Measurements from ENCODE around the gene TNFRSF4. TPM values are rescaled to one million over a fixed set of nuclear protein-coding genes. Genes with fewer than 3 reads are reported as not detected.
A peak's percentile ranks its signal among the peaks of the same experiment; 100 is the strongest.

The TNFRSF4 gene
- total RNA-seq, 2 experiments from 2014 or later = 1.1 TPM; not detected in 1

DNA sequence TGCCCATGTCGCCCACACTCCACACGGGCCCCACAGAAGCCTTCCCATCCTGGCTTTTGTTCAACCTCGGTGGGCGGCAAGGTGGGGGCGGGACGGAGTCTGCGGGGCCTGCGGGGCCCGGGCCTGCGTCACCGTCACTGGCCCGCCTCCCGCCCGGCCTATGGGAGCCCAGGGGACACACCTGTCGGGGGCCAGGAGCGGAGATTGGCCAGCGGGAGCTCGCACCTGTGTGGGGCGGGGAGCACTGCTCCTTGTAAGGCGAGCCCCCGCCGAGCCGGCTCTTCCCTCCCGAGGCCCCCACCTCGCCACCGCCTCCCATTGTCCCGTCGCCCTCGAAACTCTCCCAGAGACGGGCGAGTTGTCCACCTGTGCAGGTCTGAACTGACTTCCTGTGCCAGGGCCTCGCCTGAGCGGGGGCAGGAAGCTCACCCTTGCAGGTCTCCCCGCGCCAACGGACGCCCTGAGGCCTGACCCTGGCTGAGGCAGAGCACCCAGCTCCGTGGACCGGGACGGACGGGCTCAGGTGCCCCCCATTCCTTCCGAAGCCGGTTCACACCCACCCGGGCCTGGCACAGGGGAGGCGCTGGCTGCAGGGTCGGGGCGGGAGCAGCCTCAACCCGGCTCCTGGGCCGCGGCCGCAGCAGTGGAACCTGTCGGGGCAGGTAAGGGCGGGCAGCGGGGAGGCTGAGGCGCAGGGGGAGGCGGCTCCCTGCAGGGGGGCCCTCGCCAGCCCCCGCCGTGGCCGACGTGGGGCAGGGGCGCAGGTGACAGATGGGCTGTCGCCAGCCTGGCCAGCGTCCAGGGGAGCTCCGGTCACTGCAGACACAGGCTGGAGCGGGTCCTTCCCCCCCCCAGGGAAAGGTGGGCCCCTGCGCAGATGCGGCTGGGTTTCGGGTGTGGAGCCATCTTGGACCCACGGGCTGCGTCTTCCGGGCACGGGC lies 51.1 kb downstream of the TNFRSF4 start:
- no peaks in the 10 kb centered on the region for H3K9me3 ChIP-seq (ENCODE audit: low read length)
- no peak overlapping the region for H2AFZ ChIP-seq (ENCODE audit: low read length)
- intact Hi-C loops (cut with micrococcal nuclease; ENCODE audit: unreplicated experiment) = no loop called here
- no peaks in the 10 kb centered on the region for H3K9me2 ChIP-seq (ENCODE audit: insufficient read depth, low read length)
- H3K27ac ChIP-seq (ENCODE audit: low read depth, low read length, poor library complexity, severe bottlenecking) = no peak overlapping the region
- no peak overlapping the region for H3K4me3 ChIP-seq (ENCODE audit: low read depth, low read length, poor library complexity, severe bottlenecking)
- H4K20me1 ChIP-seq (ENCODE audit: insufficient read depth, low read length) = no peaks in the 10 kb centered on the region
- H3K4me1 ChIP-seq (ENCODE audit: insufficient read depth, low read length, poor library complexity, severe bottlenecking) = peaks cover 5% of the 10 kb centered on the region
- H3K79me2 ChIP-seq (ENCODE audit: insufficient read depth, low read depth, low read length) = no peaks in the 10 kb centered on the region
- ChIA-PET CTCF (ENCODE audit: unreplicated experiment) (no interaction called here), POLR2A (no interaction called here)
- DNase-seq (ENCODE audit: low spot score) = no peak
- no peak for TF ChIP-seq EZH2phosphoT487 (IDR thresholded peaks at IDR 0.05; ENCODE audit: borderline replicate concordance, low read depth, low read length)
- TF ChIP-seq, protein P1, sequence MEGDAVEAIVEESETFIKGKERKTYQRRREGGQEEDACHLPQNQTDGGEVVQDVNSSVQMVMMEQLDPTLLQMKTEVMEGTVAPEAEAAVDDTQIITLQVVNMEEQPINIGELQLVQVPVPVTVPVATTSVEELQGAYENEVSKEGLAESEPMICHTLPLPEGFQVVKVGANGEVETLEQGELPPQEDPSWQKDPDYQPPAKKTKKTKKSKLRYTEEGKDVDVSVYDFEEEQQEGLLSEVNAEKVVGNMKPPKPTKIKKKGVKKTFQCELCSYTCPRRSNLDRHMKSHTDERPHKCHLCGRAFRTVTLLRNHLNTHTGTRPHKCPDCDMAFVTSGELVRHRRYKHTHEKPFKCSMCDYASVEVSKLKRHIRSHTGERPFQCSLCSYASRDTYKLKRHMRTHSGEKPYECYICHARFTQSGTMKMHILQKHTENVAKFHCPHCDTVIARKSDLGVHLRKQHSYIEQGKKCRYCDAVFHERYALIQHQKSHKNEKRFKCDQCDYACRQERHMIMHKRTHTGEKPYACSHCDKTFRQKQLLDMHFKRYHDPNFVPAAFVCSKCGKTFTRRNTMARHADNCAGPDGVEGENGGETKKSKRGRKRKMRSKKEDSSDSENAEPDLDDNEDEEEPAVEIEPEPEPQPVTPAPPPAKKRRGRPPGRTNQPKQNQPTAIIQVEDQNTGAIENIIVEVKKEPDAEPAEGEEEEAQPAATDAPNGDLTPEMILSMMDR (conservative IDR thresholded peaks at IDR 0.05; ENCODE audit: low read length) = no peak
- no peak overlapping the region for H3K4me2 ChIP-seq (ENCODE audit: low read length)
- BruUV-seq (replicated peaks) = no TSS peak
- H3K36me3 ChIP-seq (ENCODE audit: insufficient read depth, low read length) = no peaks in the 10 kb centered on the region

DNA sequence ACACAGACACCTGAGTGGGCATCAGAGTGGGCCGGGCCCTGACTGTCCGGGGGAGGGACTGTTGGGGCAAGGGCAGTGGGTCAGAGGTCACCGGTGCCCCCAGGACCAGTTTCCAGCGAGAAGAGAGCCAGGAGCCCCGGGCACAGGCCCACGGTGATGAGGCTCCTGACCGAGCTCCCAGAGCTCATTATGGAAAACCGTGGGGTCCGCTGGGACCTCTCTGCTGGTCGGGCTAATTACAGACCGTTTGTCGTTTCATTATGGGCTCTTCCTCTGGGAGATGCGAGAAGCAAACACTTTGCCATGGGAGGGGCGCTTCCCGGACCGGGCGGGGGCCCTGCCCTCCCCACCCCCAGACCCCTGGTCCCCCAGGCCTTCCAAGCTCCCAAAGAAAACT lies 52.3 kb downstream of the TNFRSF4 start:
- Histone ChIP-seq H3K27ac (ENCODE audit: low read depth, low read length, poor library complexity, severe bottlenecking) (no peak overlapping the region), H3K9me2 (ENCODE audit: insufficient read depth, low read length) (no peaks in the 10 kb centered on the region), H3K9me3 (ENCODE audit: low read length) (no peaks in the 10 kb centered on the region), H2AFZ (ENCODE audit: low read length) (no peak overlapping the region), H3K4me1 (ENCODE audit: insufficient read depth, low read length, poor library complexity, severe bottlenecking) (peaks cover 5% of the 10 kb centered on the region), H3K4me2 (ENCODE audit: low read length) (no peak overlapping the region), H3K79me2 (ENCODE audit: insufficient read depth, low read depth, low read length) (no peaks in the 10 kb centered on the region), H3K36me3 (ENCODE audit: insufficient read depth, low read length) (no peaks in the 10 kb centered on the region), H3K4me3 (ENCODE audit: low read depth, low read length, poor library complexity, severe bottlenecking) (no peak overlapping the region), H4K20me1 (ENCODE audit: insufficient read depth, low read length) (no peaks in the 10 kb centered on the region)
- DNase-seq (ENCODE audit: low spot score) = no peak
- TF ChIP-seq, protein P1 (conservative IDR thresholded peaks at IDR 0.05; ENCODE audit: low read length) = no peak
- TF ChIP-seq EZH2phosphoT487 (IDR thresholded peaks at IDR 0.05; ENCODE audit: borderline replicate concordance, low read depth, low read length) = no peak
- no TSS peak for BruUV-seq (replicated peaks)
- intact Hi-C loops (cut with micrococcal nuclease; ENCODE audit: unreplicated experiment) = no loop called here
- ChIA-PET CTCF (ENCODE audit: unreplicated experiment) (no interaction called here), POLR2A (no interaction called here)

Small RNAs within 50 kb of the gene (microRNA-seq; reads per million reads assigned to microRNA genes)
- gene MIR200A (ENCODE audit: borderline replicate concordance) (47.7 reads per million, percentile 43 among the genes with 10 or more reads in this experiment), gene MIR200B (ENCODE audit: borderline replicate concordance) (144 reads per million, percentile 62 among the genes with 10 or more reads in this experiment), gene MIR429 (ENCODE audit: borderline replicate concordance) (15.1 reads per million, percentile 23 among the genes with 10 or more reads in this experiment)

Small RNAs within 50 kb of the gene (small RNA-seq; reads per million reads assigned to genes)
- gene MIR200A (not detected), gene MIR200B (not detected), gene MIR429 (not detected)

Other genes with a start within 250 kb of the TNFRSF4 start
- gene PLEKHN1, start 247.7 kb downstream of the TNFRSF4 start, total RNA-seq (2014; rRNA removed; shearing (Covaris generic)) = 0.05 TPM in 1 of 2 replicates, not detected in the other
- not detected in 2 replicates for gene PLEKHN1, start 247.7 kb downstream of the TNFRSF4 start, total RNA-seq (2022)
- not detected in 2 replicates for gene PERM1, start 232.1 kb downstream of the TNFRSF4 start, total RNA-seq (2014; rRNA removed; shearing (Covaris generic))
- not detected in 2 replicates for gene PERM1, start 232.1 kb downstream of the TNFRSF4 start, total RNA-seq (2022)
- not detected in 2 replicates for gene HES4, start 214.1 kb downstream of the TNFRSF4 start, total RNA-seq (2014; rRNA removed; shearing (Covaris generic))
- gene HES4, start 214.1 kb downstream of the TNFRSF4 start, total RNA-seq (2022) = not detected in 2 replicates
- 99.9 and 110 TPM in 2 replicates for gene ISG15, start 200.7 kb downstream of the TNFRSF4 start, total RNA-seq (2014; rRNA removed; shearing (Covaris generic))
- gene ISG15, start 200.7 kb downstream of the TNFRSF4 start, total RNA-seq (2022) = 53.4 and 65.4 TPM in 2 replicates
- gene AGRN, start 194.0 kb downstream of the TNFRSF4 start, total RNA-seq (2014; rRNA removed; shearing (Covaris generic)) = 2.2 and 2.7 TPM in 2 replicates
- 9.1 and 9.8 TPM in 2 replicates for gene AGRN, start 194.0 kb downstream of the TNFRSF4 start, total RNA-seq (2022)
- gene RNF223, start 139.8 kb downstream of the TNFRSF4 start, total RNA-seq (2014; rRNA removed; shearing (Covaris generic)) = not detected in 2 replicates
- not detected in 2 replicates for gene RNF223, start 139.8 kb downstream of the TNFRSF4 start, total RNA-seq (2022)
- 13.1 and 27.6 TPM in 2 replicates for gene C1orf159, start 98.1 kb downstream of the TNFRSF4 start, total RNA-seq (2014; rRNA removed; shearing (Covaris generic))
- 24.1 and 24.5 TPM in 2 replicates for gene C1orf159, start 98.1 kb downstream of the TNFRSF4 start, total RNA-seq (2022)
- not detected in 2 replicates for gene TTLL10, start 40.3 kb downstream of the TNFRSF4 start, total RNA-seq (2014; rRNA removed; shearing (Covaris generic))
- not detected in 2 replicates for gene TTLL10, start 40.3 kb downstream of the TNFRSF4 start, total RNA-seq (2022)
- gene TNFRSF18, start 7.6 kb downstream of the TNFRSF4 start, total RNA-seq (2014; rRNA removed; shearing (Covaris generic)) = not detected in 2 replicates
- gene TNFRSF18, start 7.6 kb downstream of the TNFRSF4 start, total RNA-seq (2022) = not detected in 2 replicates
- gene SDF4, start 17.8 kb upstream of the TNFRSF4 start, total RNA-seq (2014; rRNA removed; shearing (Covaris generic)) = 44.2 and 47.7 TPM in 2 replicates
- 82.8 and 85.7 TPM in 2 replicates for gene SDF4, start 17.8 kb upstream of the TNFRSF4 start, total RNA-seq (2022)
- gene B3GALT6, start 18.1 kb upstream of the TNFRSF4 start, total RNA-seq (2014; rRNA removed; shearing (Covaris generic)) = 36.2 and 37.7 TPM in 2 replicates
- 25.0 and 27.1 TPM in 2 replicates for gene B3GALT6, start 18.1 kb upstream of the TNFRSF4 start, total RNA-seq (2022)
- gene C1QTNF12, start 32.6 kb upstream of the TNFRSF4 start, total RNA-seq (2014; rRNA removed; shearing (Covaris generic)) = 0.49 and 1.8 TPM in 2 replicates
- gene C1QTNF12, start 32.6 kb upstream of the TNFRSF4 start, total RNA-seq (2022) = 6.1 and 7.0 TPM in 2 replicates
- gene UBE2J2, start 59.7 kb upstream of the TNFRSF4 start, total RNA-seq (2014; rRNA removed; shearing (Covaris generic)) = 61.6 and 69.2 TPM in 2 replicates
- 87.0 and 88.7 TPM in 2 replicates for gene UBE2J2, start 59.7 kb upstream of the TNFRSF4 start, total RNA-seq (2022)
- gene SCNN1D, start 66.3 kb upstream of the TNFRSF4 start, total RNA-seq (2014; rRNA removed; shearing (Covaris generic)) = 3.9 and 6.2 TPM in 2 replicates
- gene SCNN1D, start 66.3 kb upstream of the TNFRSF4 start, total RNA-seq (2022) = 11.3 and 12.7 TPM in 2 replicates
- 26.3 and 26.8 TPM in 2 replicates for gene ACAP3, start 93.8 kb upstream of the TNFRSF4 start, total RNA-seq (2014; rRNA removed; shearing (Covaris generic))
- gene ACAP3, start 93.8 kb upstream of the TNFRSF4 start, total RNA-seq (2022) = 47.6 and 47.7 TPM in 2 replicates
- 41.8 and 57.1 TPM in 2 replicates for gene PUSL1, start 94.4 kb upstream of the TNFRSF4 start, total RNA-seq (2014; rRNA removed; shearing (Covaris generic))
- gene PUSL1, start 94.4 kb upstream of the TNFRSF4 start, total RNA-seq (2022) = 31.3 and 32.2 TPM in 2 replicates
- gene INTS11, start 110.5 kb upstream of the TNFRSF4 start, total RNA-seq (2014; rRNA removed; shearing (Covaris generic)) = 128 and 142 TPM in 2 replicates
- 146 and 162 TPM in 2 replicates for gene INTS11, start 110.5 kb upstream of the TNFRSF4 start, total RNA-seq (2022)
- gene CPTP, start 110.6 kb upstream of the TNFRSF4 start, total RNA-seq (2014; rRNA removed; shearing (Covaris generic)) = 16.6 and 18.5 TPM in 2 replicates
- 20.3 and 20.6 TPM in 2 replicates for gene CPTP, start 110.6 kb upstream of the TNFRSF4 start, total RNA-seq (2022)
- gene TAS1R3, start 117.1 kb upstream of the TNFRSF4 start, total RNA-seq (2014; rRNA removed; shearing (Covaris generic)) = 0.41 and 1.1 TPM in 2 replicates
- 0.99 and 1.2 TPM in 2 replicates for gene TAS1R3, start 117.1 kb upstream of the TNFRSF4 start, total RNA-seq (2022)
- 41.7 and 47.1 TPM in 2 replicates for gene DVL1, start 135.3 kb upstream of the TNFRSF4 start, total RNA-seq (2014; rRNA removed; shearing (Covaris generic))
- gene DVL1, start 135.3 kb upstream of the TNFRSF4 start, total RNA-seq (2022) = 27.8 and 30.7 TPM in 2 replicates
- gene MXRA8, start 144.4 kb upstream of the TNFRSF4 start, total RNA-seq (2014; rRNA removed; shearing (Covaris generic)) = not detected in 2 replicates
- gene MXRA8, start 144.4 kb upstream of the TNFRSF4 start, total RNA-seq (2022) = not detected in 2 replicates
- gene AURKAIP1, start 161.1 kb upstream of the TNFRSF4 start, total RNA-seq (2014; rRNA removed; shearing (Covaris generic)) = 156 and 163 TPM in 2 replicates
- gene AURKAIP1, start 161.1 kb upstream of the TNFRSF4 start, total RNA-seq (2022) = 145 and 172 TPM in 2 replicates
- 297 and 307 TPM in 2 replicates for gene CCNL2, start 185.2 kb upstream of the TNFRSF4 start, total RNA-seq (2014; rRNA removed; shearing (Covaris generic))
- gene CCNL2, start 185.2 kb upstream of the TNFRSF4 start, total RNA-seq (2022) = 213 and 238 TPM in 2 replicates
- 165 and 196 TPM in 2 replicates for gene MRPL20, start 193.1 kb upstream of the TNFRSF4 start, total RNA-seq (2014; rRNA removed; shearing (Covaris generic))
- gene MRPL20, start 193.1 kb upstream of the TNFRSF4 start, total RNA-seq (2022) = 116 and 143 TPM in 2 replicates
- not detected in 2 replicates for gene ANKRD65, start 207.1 kb upstream of the TNFRSF4 start, total RNA-seq (2014; rRNA removed; shearing (Covaris generic))
- gene ANKRD65, start 207.1 kb upstream of the TNFRSF4 start, total RNA-seq (2022) = not detected in 2 replicates
- gene VWA1, start 221.5 kb upstream of the TNFRSF4 start, total RNA-seq (2014; rRNA removed; shearing (Covaris generic)) = not detected in 2 replicates
- gene VWA1, start 221.5 kb upstream of the TNFRSF4 start, total RNA-seq (2022) = not detected in 2 replicates
- 1.6 TPM in 1 of 2 replicates, not detected in the other for gene ATAD3C, start 235.5 kb upstream of the TNFRSF4 start, total RNA-seq (2014; rRNA removed; shearing (Covaris generic))
- gene ATAD3C, start 235.5 kb upstream of the TNFRSF4 start, total RNA-seq (2022) = 2.1 and 3.0 TPM in 2 replicates

Measured in OCI-LY7 (cell line).